SHP77 treated with DMSO at 0.1 percent for 48 hours (cell line): Measurements from ENCODE around the gene XXYLT1.
"Not testable (repeated sequence)": the region's sequence is repeated elsewhere in the genome, so short reads cannot be mapped to it uniquely, and the experiment has no call there.

ENCODE experiments used
- DNase-seq: peaks from one replicate; lab custom pipeline; 2025; lab: John Stamatoyannopoulos, UW

XXYLT1 gene

DNA sequence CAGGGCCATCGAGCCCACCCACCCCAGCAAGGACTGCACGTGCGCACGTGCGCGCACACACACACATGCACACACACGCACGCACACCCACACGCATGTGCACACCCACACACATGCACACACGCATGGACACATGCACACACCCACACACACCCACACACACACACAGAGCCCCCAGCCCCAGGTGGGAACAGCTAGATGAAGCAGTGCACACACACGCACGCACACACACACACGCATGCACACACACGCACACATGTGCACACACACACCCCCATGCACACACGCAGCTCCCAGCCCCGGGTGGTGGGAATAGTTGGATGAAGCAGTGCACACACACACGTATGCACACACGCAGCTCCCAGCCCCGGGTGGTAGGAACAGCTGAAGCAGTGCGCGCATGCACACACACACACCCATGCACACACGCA, 158.6 kb downstream of the XXYLT1 start:
- DNase-seq, result no peak

- DNase-seq, result no peak
These were observed 159.2 kb downstream of the XXYLT1 start for GRCh38 chr3:195111766-195112165.

DNA sequence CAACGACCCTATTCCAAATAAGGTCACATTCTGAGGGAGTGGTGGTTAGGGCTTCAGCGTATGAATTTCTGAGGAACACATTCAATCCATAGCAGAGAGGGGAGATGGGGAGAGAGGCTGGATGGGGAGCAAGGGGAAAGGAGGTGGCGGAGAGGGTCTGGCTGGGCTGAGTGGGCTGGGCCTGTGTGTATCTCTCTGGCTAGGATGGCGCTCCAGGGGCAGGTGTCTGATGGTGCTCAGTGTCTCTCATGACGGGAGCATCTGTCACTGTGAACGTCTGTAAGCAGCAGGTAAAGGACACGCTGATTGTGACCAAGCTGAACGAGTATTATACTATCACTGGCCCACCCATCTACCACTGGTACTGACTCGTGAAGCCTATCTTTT, 159.6 kb downstream of the XXYLT1 start:
- DNase-seq, result no peak

DNA sequence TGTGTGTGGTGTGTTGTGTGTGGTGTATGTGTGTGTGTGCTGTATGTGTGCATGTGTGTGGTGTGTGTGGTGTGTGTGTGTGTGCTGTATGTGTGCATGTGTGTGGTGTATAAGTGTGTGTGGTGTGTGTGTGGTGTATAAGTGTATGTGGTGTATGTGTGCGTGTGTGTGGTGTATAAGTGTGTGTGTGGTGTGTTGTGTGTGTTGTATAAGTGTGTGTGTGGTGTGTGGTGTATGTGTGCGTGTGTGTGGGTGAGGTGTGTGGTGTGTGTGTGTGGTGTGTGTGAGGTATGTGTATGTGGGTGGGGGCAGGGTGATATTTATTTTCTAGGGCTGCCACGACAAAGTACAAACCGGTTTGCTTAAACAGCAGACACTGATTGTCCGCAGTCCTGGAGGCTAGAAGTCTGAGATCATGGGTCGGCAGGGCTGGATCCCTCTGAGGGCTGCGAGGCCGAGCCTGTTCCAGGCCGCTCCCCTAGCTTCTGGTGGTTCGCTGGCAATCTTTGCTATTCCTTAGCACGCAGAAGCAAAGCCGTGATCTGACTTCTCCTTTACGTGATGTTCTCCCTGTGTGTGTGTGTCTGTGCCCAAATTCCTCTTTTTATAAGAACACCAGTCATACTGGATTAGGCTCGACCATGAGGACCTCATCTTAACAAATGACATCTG, 160.2 kb downstream of the XXYLT1 start:
- DNase-seq, result no peak

GRCh38 chr3:195109098-195109657, 161.8 kb downstream of the XXYLT1 start:
- DNase-seq, result no peak

- DNase-seq, result no peak
These were observed 163.4 kb downstream of the XXYLT1 start for GRCh38 chr3:195107593-195107992.

GRCh38 chr3:195107031-195107430, 163.9 kb downstream of the XXYLT1 start:
- DNase-seq, result not testable (repeated sequence)

DNA sequence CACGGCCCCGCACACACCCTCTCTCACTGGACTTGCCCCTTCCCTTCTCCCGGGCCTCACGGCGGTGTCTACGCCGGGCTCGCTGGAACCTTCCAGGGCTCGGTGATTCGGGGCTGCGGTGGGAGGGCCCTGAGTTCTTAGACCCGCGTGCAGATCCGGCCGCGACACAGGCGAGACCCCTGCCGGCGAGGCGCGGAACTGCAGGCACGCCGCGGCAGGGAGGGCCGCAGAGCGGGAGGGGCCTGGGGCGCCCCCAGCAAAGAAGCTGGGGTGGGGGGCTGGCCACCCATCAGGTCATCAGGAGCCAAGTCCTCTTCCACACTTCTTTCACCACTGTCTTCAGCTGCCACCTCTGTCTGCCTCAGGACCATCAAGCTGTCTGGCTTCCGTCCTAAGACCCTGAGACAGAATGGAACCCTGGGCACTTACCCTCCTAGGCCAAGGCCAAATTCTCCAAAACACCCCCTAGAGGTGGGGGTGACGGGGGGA, 164.5 kb downstream of the XXYLT1 start:
- DNase-seq, result no peak

DNA sequence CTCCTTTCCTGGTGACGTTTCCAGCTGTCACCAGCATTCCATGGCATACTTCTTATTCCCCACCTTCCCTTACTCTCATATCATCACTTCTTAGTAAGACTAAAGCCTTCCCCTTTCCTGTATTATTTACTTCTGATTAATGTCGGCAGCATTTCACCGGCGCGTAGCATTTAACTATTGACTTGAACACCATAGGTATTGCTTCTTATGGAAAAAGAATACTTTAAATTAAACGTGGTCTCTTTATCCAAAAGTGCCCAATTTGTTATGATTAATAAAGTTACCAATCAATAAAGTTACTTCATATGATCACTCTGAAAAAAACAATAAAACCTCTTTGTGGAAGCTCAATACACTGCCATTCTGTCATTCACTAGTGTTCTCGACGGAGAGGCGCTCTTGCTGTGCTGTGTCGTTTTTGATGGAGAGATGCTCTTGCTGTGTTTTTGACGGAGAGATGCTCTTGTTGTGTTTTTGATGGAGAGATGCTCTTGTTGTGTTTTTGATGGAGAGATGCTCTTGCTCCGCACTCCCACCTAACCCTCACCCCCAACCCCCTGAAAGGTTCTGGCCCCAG, 165.0 kb downstream of the XXYLT1 start:
- no peak for DNase-seq

GRCh38 chr3:195105389-195105788, 165.6 kb downstream of the XXYLT1 start:
- no peak for DNase-seq

DNA sequence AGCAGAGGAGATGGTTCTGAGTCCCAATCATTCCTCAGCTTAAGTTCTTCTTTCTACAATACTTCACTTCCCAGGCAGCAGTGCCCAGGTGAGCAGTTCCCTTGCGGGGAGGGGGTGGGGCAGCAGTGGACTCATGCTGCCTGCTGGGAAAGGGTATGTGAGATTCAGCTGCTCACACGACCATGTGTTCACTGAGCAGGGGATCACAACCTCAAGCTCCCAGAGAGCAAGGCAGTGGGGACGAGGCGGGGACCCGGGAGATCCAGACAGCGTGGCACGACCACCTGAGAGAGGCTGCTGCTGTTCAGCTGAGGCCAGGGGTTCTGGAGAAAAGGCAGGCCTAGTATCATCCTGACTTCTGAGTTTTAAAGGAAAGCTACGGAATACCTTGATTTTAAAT, 166.6 kb downstream of the XXYLT1 start:
- no peak for DNase-seq

- no peak for DNase-seq
These were observed 167.3 kb downstream of the XXYLT1 start for GRCh38 chr3:195103623-195104022.

- DNase-seq, result no peak
These were observed 168.1 kb downstream of the XXYLT1 start for GRCh38 chr3:195102609-195103467.

DNA sequence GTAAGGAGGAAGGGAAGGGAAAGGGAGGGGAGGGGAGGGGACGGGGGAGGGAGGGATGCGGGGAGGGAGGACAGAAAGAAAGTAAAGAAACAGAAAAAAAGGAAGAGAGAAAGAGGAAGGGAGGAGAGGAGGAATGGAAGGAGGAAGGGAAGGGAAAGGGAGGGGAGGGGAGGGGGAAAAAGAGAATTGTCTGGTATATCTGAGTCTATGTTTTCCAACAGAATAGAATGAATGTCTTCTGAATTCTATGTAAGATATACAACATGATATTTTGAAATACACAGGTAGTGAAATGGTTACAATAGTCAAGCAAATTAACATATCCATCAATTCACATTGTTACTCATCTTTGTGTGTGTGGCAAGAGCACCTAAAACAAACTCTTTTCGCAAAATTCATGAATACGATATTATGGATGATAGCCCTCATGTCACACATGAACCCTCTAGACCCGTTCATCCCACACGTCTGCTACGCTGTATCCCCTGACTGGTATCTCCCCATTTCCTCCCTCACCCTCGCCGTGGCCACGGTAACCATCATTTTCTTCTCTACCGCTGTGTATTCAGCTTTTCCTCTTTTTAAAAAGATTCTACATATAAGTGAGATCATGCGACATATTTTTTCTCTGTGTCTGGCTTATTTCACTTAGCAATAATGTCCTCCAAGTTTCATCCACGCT, 168.9 kb downstream of the XXYLT1 start:
- no peak for DNase-seq

DNA sequence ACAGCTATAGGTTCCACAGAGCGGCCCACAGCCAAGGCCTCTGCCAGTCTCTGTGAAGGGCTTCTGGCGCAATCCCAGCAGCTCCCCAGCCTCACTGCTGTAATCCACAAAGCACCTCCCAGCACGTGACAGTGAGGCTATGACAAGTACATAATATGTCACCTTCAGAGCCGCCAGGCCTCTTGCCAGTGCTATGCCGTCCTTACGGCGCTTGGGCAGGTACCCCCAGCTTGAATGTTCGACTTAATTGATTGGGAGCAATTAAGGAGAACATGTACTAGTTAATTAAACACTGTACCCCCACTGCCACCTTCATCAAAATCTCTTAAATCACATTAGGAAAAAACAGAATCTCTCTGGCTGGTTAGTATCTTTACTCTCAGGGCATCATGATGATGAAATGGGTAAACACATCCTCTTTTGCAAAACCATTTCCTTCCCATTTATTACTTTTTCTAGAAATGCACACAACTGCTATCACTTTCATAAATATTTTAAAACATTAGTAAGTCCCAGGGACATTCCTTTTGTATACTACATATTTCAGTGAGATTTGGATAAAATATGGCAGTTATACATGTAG, 169.9 kb downstream of the XXYLT1 start:
- DNase-seq, result no peak

GRCh38 chr3:195099951-195100785, 170.8 kb downstream of the XXYLT1 start:
- no peak for DNase-seq

- no peak for DNase-seq
These were observed 172.0 kb downstream of the XXYLT1 start for GRCh38 chr3:195098741-195099525.

- DNase-seq, result no peak
These were observed 173.4 kb downstream of the XXYLT1 start for GRCh38 chr3:195097331-195098255.
